HepG2 (cell line): Measurements from ENCODE around the gene SPATS2. TPM values are rescaled to one million over a fixed set of nuclear protein-coding genes. Genes with fewer than 3 reads are reported as not detected.

Experiments used
- CBFB ChIP-seq: sonication (generic); formaldehyde crosslinking; IDR thresholded peaks from 2 replicates; pipeline ENCODE4 v1.4.0; 2020; ENCODE audit warnings: missing genetic modification reagents
- IRF2 ChIP-seq: IDR thresholded peaks from 2 replicates; pipeline ENCODE4 v1.6.1; 2018; ENCODE audit warnings: missing genetic modification reagents, missing compliant biosample characterization
- KMT2A ChIP-seq: sonication (generic); formaldehyde crosslinking; IDR thresholded peaks from 2 replicates; pipeline ENCODE4 v1.4.0; 2020; ENCODE audit warnings: missing genetic modification reagents
- LCORL ChIP-seq, 2 experiments: fragments of 450-650 bp in 1 of 2; sonication (generic) in 1 of 2; formaldehyde crosslinking in 1 of 2; IDR thresholded peaks; 2 replicates each; pipeline versions ENCODE4 v1.5.0 to v1.6.1; 2017 to 2020; ENCODE audit warnings: antibody characterized with exemption in 1 of 2, missing genetic modification reagents in 1 of 2
- POGZ ChIP-seq: sonication (generic); formaldehyde crosslinking; IDR thresholded peaks from 2 replicates; pipeline ENCODE4 v1.4.0; 2020; ENCODE audit warnings: mild to moderate bottlenecking, missing genetic modification reagents
- SALL1 ChIP-seq: sonication (generic); formaldehyde crosslinking; IDR thresholded peaks from 2 replicates; pipeline ENCODE4 v1.8.0; 2022; ENCODE audit warnings: mild to moderate bottlenecking, missing genetic modification reagents
- YEATS4 ChIP-seq: sonication (generic); formaldehyde crosslinking; IDR thresholded peaks from 2 replicates; pipeline ENCODE4 v1.4.0; 2020; ENCODE audit warnings: missing genetic modification reagents, borderline replicate concordance
- ZBTB34 ChIP-seq: sonication (generic); formaldehyde crosslinking; IDR thresholded peaks from 2 replicates; pipeline ENCODE4 v1.8.0; 2022; ENCODE audit warnings: mild to moderate bottlenecking, missing genetic modification reagents
- ZBTB7A ChIP-seq: sonication (generic); formaldehyde crosslinking; IDR thresholded peaks from 2 replicates; pipeline ENCODE4 v1.8.0; 2022; ENCODE audit warnings: mild to moderate bottlenecking, missing genetic modification reagents
- ZNF331 ChIP-seq: sonication (generic); formaldehyde crosslinking; IDR thresholded peaks from 2 replicates; pipeline ENCODE4 v1.4.0; 2020; ENCODE audit warnings: missing genetic modification reagents
- ZNF337 ChIP-seq: sonication (generic); formaldehyde crosslinking; IDR thresholded peaks from 2 replicates; pipeline ENCODE4 v1.5.1; 2020; ENCODE audit warnings: missing genetic modification reagents, low read depth, mild to moderate bottlenecking, borderline replicate concordance
- ZNF687 ChIP-seq: sonication (generic); formaldehyde crosslinking; IDR thresholded peaks from 2 replicates; pipeline ENCODE4 v1.5.1; 2020; ENCODE audit warnings: mild to moderate bottlenecking, missing genetic modification reagents, moderate library complexity
- polyA plus RNA-seq, 8 experiments: library from polyadenylated mRNA; depleted of rRNA in 3 of 8; stranded (reverse) in 7 of 8; unstranded in 1 of 8; fragments of >200 nt; fragmentation: Illumina TruSeq in 4 of 8; extraction: Trizol in 4 of 8; gene quantifications; 2 replicates each; pipeline versions ENCODE4 v1.2.1 to v1.2.3, GENCODE V29; 2011 to 2016; ENCODE audit warnings: low read depth in 4 of 8, missing spikeins in 1 of 8, mixed read lengths in 1 of 8; ENCODE audit not compliant: insufficient read depth in 1 of 8
- total RNA-seq, 5 experiments: library from RNA; depleted of rRNA; stranded (reverse); fragments of >200 nt; fragmentation: Illumina TruSeq; extraction: Trizol; gene quantifications; 2 replicates each; pipeline ENCODE4 v1.2.3, GENCODE V29; 2016; ENCODE audit warnings: low read depth in 1 of 5
- TF ChIP-seq, protein P1 (sequence below): IDR thresholded peaks from 2 replicates; pipeline ENCODE4 v1.6.1; 2016
- TF ChIP-seq, protein P2 (sequence below): sonication (generic); formaldehyde crosslinking; IDR thresholded peaks from 2 replicates; pipeline ENCODE4 v1.4.0; 2020; ENCODE audit warnings: mild to moderate bottlenecking, missing genetic modification reagents
- TF ChIP-seq, protein P3 (sequence below): sonication (generic); formaldehyde crosslinking; IDR thresholded peaks from 2 replicates; pipeline ENCODE4 v1.4.0; 2020; ENCODE audit warnings: missing genetic modification reagents
- TF ChIP-seq, protein P4 (sequence below): sonication (generic); formaldehyde crosslinking; IDR thresholded peaks from 2 replicates; pipeline ENCODE4 v1.4.0; 2020; ENCODE audit warnings: mild to moderate bottlenecking, missing genetic modification reagents

SPATS2 gene
- total and polyA plus RNA-seq, 2 of the 13 experiments (the other 11 are each of a cell fraction or from before 2014, with no cell fraction given): 19.3 to 28.1 TPM

DNA sequence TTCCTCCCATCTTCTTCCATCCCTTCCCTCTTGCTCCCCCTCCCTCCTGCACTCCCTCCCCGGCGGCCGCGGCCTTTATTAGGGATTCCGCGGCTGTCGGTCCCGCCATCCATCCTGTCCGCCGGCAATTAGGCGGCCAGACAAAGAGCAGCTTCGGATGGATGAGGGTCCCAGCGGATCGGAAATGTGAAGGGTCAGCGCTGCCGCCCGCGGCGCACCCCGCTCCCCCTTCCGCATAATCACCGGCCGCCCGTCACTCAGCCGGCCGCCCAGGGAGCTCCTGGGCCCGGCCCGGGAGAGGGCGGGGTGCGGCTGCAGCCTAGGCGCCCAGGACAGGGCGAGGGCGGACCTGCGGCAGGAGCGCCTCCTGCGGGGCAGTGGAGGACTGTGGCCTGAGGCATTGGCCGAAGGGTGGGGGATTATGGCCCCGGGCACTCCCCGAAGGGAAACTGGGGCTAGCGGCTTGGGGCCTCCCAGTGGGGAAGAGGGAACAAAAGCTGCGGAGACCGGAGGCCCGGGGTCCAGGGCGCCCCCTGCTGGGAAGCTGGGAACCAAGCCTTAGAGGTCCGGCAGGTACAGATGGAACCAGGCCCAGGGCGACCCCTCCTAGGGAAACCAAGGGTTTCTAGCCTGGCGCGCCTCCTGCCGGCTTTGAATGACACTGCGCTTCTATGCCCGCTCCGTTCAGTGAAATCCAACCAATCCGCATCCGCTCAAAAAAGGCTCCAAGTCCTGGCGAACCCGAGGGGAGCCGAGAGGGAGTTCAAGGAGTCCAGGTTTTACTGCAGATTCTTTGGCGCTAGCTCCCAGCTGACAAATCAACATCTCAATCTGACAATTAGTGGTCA lies 25.0 kb upstream of the SPATS2 start (continued):
- TF ChIP-seq, protein P1, sequence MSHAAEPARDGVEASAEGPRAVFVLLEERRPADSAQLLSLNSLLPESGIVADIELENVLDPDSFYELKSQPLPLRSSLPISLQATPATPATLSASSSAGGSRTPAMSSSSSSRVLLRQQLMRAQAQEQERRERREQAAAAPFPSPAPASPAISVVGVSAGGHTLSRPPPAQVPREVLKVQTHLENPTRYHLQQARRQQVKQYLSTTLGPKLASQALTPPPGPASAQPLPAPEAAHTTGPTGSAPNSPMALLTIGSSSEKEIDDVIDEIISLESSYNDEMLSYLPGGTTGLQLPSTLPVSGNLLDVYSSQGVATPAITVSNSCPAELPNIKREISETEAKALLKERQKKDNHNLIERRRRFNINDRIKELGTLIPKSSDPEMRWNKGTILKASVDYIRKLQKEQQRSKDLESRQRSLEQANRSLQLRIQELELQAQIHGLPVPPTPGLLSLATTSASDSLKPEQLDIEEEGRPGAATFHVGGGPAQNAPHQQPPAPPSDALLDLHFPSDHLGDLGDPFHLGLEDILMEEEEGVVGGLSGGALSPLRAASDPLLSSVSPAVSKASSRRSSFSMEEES (CRISPR knock-in tag): 0 out of 2 replicates have a peak, but pooled peaks have one; percentile 28
- TF ChIP-seq ZBTB34 (CRISPR knock-in tag): 0 out of 2 replicates have a peak, but pooled peaks have one; percentile 39
- no peak for TF ChIP-seq LCORL (IDR thresholded peaks at IDR 0.05)
- TF ChIP-seq LCORL (CRISPR knock-in tag; IDR thresholded peaks at IDR 0.05): peak; percentile 82
- TF ChIP-seq KMT2A (CRISPR knock-in tag): no peak; the same call in 1 of the 2 replicates
- TF ChIP-seq ZBTB7A (CRISPR knock-in tag): 0 out of 2 replicates have a peak, but pooled peaks have one; percentile 26
- TF ChIP-seq CBFB (CRISPR knock-in tag): 0 out of 2 replicates have a peak, but pooled peaks have one; percentile 5
- peak; percentile 14; the same call in 1 of the 2 replicates for TF ChIP-seq YEATS4 (CRISPR knock-in tag)
- TF ChIP-seq, protein P2, sequence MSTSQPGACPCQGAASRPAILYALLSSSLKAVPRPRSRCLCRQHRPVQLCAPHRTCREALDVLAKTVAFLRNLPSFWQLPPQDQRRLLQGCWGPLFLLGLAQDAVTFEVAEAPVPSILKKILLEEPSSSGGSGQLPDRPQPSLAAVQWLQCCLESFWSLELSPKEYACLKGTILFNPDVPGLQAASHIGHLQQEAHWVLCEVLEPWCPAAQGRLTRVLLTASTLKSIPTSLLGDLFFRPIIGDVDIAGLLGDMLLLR: 0 out of 2 replicates have a peak, but pooled peaks have one; percentile 23
- peak; percentile 76 for TF ChIP-seq ZNF687 (CRISPR knock-in tag)
- TF ChIP-seq, protein P3, sequence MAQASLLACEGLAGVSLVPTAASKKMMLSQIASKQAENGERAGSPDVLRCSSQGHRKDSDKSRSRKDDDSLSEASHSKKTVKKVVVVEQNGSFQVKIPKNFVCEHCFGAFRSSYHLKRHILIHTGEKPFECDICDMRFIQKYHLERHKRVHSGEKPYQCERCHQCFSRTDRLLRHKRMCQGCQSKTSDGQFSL (CRISPR knock-in tag): no peak
- peak; percentile 36; the same call in 1 of the 2 replicates for TF ChIP-seq IRF2 (CRISPR knock-in tag)
- TF ChIP-seq ZNF337: 0 out of 2 replicates have a peak, but pooled peaks have one; percentile 44
- TF ChIP-seq SALL1 (CRISPR knock-in tag): peak; percentile 35
- 0 out of 2 replicates have a peak, but pooled peaks have one; percentile 25 for TF ChIP-seq ZNF331 (CRISPR knock-in tag)
- TF ChIP-seq, protein P4, sequence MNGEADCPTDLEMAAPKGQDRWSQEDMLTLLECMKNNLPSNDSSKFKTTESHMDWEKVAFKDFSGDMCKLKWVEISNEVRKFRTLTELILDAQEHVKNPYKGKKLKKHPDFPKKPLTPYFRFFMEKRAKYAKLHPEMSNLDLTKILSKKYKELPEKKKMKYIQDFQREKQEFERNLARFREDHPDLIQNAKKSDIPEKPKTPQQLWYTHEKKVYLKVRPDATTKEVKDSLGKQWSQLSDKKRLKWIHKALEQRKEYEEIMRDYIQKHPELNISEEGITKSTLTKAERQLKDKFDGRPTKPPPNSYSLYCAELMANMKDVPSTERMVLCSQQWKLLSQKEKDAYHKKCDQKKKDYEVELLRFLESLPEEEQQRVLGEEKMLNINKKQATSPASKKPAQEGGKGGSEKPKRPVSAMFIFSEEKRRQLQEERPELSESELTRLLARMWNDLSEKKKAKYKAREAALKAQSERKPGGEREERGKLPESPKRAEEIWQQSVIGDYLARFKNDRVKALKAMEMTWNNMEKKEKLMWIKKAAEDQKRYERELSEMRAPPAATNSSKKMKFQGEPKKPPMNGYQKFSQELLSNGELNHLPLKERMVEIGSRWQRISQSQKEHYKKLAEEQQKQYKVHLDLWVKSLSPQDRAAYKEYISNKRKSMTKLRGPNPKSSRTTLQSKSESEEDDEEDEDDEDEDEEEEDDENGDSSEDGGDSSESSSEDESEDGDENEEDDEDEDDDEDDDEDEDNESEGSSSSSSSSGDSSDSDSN (CRISPR knock-in tag): peak; percentile 72; the same call in 1 of the 2 replicates
- peak; percentile 27; the same call in 1 of the 2 replicates for TF ChIP-seq POGZ (CRISPR knock-in tag)
